Measurements from ENCODE around the gene MMP20.

Gene MMP20

DNA sequence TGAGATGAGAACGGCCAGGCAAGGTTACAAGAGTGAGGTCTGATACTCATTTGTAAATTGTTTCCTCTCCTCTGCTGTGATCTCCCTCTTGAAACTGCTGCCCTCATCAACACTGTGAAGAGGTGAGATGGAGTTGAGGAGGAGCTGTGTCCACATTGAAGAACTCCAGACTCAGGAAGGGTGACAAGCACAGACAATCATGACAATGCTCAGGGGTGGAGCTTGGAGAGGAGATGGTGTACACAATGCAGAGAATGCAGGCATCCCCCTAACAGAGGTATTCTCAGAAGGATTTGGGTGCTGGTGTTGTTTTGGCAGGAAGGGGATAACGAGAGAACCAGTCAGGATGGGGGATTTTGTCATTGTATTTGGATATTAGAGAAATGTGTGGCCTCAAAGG is 73.1 kb downstream of the MMP20 start:
- no peak for DNase-seq (ENCODE audit: low spot score)
- TF ChIP-seq, protein P1, sequence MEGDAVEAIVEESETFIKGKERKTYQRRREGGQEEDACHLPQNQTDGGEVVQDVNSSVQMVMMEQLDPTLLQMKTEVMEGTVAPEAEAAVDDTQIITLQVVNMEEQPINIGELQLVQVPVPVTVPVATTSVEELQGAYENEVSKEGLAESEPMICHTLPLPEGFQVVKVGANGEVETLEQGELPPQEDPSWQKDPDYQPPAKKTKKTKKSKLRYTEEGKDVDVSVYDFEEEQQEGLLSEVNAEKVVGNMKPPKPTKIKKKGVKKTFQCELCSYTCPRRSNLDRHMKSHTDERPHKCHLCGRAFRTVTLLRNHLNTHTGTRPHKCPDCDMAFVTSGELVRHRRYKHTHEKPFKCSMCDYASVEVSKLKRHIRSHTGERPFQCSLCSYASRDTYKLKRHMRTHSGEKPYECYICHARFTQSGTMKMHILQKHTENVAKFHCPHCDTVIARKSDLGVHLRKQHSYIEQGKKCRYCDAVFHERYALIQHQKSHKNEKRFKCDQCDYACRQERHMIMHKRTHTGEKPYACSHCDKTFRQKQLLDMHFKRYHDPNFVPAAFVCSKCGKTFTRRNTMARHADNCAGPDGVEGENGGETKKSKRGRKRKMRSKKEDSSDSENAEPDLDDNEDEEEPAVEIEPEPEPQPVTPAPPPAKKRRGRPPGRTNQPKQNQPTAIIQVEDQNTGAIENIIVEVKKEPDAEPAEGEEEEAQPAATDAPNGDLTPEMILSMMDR (IDR thresholded peaks at IDR 0.05): no peak
- Histone ChIP-seq H3K27ac (no peak overlapping the region), H3K4me3 (no peak overlapping the region)

DNA sequence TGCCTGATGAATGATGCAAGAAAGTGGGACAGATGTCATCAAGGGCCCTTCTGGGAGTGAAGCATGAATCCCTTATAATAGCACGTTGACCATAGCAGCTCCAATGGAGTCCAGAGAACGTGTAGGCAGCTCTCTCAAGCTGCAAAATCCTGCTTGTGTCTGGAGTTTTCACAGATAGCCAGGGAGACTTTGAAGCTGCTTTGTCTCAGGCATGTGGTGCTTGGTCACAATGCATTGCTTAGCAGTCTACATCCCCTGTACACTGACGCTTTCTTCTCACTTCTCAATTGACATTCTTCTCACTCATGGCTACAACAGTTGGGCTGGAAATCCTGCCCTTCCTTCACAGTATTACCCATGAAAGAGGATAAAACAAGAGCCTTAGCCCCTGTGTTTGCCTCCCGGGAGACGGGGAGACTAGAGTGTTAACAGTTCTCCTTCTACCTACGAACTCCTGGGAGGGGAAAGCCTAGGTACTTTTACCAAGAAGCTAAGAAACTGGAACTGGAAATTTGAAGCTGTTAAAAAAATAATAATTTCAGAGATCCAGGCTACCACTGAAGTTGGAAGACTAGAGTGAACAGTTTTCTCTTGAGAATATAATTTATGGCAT is 73.9 kb downstream of the MMP20 start:
- H3K27ac ChIP-seq: no peak overlapping the region
- H3K4me3 ChIP-seq: no peak overlapping the region
- DNase-seq (ENCODE audit: low spot score): no peak
- TF ChIP-seq, protein P1 (IDR thresholded peaks at IDR 0.05): no peak

DNA sequence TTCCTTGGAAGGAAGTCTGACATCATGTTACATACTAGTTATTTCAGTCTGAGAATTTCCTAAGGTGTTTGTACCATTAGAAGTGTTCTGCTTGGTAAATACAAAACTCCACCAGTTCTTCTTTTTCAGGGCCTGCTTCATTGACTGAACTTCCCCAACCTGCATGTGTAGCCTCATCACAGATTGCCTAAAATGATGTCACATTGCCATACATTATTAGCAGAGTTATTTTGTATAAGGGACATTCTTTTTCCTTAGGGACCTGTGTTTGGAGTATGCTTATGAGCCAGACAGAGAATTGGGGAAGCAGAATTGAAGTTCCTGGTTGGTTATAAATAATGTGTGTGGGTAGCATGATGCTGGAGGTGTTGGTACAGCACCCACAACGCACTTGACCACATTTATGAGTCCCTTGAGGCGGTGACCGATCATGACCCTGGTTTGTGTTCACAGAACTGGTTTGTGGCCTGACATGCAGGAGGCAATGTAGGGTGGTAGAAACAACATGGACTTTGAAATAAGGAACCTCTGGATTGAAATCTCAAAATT is 78.1 kb downstream of the MMP20 start:
- no peak overlapping the region for H3K4me3 ChIP-seq
- no peak for DNase-seq (ENCODE audit: low spot score)
- no peak overlapping the region for H3K27ac ChIP-seq
- TF ChIP-seq, protein P1 (IDR thresholded peaks at IDR 0.05): no peak

DNA sequence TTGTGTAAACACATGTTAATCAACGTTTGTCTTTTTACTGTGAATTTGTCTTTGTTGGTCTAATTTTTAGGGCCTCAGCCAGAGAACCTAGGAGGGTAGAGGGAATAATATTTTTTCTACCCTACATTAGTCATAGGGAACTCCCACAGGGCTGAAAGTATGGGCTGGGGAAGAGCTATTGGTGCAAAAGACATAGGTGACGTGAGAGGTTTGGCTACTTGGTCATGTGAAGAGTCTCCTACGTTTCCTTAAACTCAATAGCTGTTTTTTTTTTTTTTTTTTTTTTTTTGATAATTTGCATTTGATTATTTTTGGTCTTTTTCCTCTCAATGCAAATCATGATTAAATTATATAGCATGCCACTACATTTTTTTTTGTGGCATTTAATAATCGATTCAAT is 78.7 kb downstream of the MMP20 start:
- TF ChIP-seq, protein P1 (IDR thresholded peaks at IDR 0.05): no peak
- H3K27ac ChIP-seq: no peak overlapping the region
- no peak overlapping the region for H3K4me3 ChIP-seq
- DNase-seq (ENCODE audit: low spot score): no peak

DNA sequence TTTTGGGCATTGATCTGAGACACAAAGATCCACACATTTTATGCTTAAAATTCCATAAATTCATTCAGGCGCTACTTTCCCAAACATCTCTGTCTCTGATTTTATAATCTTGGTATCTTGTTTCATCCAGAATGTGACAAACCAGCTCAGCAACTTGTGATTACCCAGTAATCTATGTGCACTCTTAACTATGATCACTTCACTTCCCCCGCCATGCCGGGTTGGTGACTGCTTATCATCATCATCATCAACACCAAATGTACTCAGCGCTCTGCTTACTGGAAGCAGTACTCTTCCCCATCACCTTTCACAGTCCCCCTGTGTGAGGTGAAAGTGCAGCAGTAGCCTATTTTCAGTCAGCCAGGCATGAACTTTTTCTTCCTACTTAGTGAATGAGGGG is 79.4 kb downstream of the MMP20 start:
- H3K4me3 ChIP-seq: no peak overlapping the region
- TF ChIP-seq, protein P1 (IDR thresholded peaks at IDR 0.05): no peak
- DNase-seq (ENCODE audit: low spot score): no peak
- no peak overlapping the region for H3K27ac ChIP-seq

DNA sequence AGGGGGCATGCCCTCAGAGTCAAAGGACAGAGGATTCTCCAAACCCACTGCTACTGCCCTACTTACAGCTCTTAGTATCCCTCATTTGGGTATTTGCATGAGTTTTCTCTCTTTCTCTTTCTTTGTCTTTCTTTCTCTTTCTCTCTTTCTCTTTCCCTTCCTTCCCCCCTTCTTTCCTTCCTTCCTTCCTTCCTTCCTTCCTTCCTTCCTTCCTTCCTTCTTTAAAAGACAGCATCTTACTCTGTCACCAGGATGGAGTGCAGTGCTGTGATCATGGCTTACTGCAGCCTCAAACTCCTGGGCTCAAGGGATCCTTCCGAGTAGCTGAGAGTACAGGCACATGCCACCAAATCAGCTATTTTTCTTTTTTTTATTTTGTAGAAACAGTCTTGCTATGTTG is 80.5 kb downstream of the MMP20 start:
- Histone ChIP-seq H3K27ac (no peak overlapping the region), H3K4me3 (no peak overlapping the region)
- TF ChIP-seq, protein P1 (IDR thresholded peaks at IDR 0.05): no peak
- DNase-seq (ENCODE audit: low spot score): no peak

DNA sequence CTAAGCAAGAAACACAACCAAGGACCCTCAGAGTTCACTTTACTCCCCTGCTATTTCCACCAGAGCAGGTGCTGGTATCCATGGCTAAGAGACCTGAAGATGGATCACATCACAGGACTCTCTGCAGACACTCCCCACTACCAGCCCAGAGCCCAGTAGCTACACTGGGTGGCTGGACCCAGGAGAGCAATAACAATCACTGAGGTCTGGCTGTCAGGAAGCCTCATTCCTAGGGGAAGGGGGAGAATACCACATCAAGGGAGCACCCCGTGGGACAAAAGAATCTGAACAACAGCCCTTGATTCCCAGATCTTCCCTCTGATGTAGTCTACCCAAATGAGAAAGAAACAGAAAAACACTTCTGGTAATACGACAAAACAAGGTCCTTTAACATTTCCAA is 85.6 kb downstream of the MMP20 start:
- TF ChIP-seq, protein P1 (IDR thresholded peaks at IDR 0.05): no peak
- H3K4me3 ChIP-seq: no peak overlapping the region

More for the DNA sequence above, 85.6 kb downstream of the MMP20 start:
- no peak for DNase-seq (ENCODE audit: low spot score)
- no peak overlapping the region for H3K27ac ChIP-seq
